Endothelial cell of coronary artery (primary cell): Measurements from ENCODE around the gene IFIT1. TPM values are rescaled to one million over a fixed set of nuclear protein-coding genes. Genes with fewer than 3 reads are reported as not detected.

Experiments used
- total RNA-seq: library from RNA; depleted of rRNA; stranded (reverse); fragments of >200 nt; gene quantifications from 2 replicates; pipeline ENCODE4 v1.2.3, GENCODE V29; 2014

The IFIT1 gene, protein sequence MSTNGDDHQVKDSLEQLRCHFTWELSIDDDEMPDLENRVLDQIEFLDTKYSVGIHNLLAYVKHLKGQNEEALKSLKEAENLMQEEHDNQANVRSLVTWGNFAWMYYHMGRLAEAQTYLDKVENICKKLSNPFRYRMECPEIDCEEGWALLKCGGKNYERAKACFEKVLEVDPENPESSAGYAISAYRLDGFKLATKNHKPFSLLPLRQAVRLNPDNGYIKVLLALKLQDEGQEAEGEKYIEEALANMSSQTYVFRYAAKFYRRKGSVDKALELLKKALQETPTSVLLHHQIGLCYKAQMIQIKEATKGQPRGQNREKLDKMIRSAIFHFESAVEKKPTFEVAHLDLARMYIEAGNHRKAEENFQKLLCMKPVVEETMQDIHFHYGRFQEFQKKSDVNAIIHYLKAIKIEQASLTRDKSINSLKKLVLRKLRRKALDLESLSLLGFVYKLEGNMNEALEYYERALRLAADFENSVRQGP
- total RNA-seq: 1.1 and 1.8 TPM in 2 replicates

DNA sequence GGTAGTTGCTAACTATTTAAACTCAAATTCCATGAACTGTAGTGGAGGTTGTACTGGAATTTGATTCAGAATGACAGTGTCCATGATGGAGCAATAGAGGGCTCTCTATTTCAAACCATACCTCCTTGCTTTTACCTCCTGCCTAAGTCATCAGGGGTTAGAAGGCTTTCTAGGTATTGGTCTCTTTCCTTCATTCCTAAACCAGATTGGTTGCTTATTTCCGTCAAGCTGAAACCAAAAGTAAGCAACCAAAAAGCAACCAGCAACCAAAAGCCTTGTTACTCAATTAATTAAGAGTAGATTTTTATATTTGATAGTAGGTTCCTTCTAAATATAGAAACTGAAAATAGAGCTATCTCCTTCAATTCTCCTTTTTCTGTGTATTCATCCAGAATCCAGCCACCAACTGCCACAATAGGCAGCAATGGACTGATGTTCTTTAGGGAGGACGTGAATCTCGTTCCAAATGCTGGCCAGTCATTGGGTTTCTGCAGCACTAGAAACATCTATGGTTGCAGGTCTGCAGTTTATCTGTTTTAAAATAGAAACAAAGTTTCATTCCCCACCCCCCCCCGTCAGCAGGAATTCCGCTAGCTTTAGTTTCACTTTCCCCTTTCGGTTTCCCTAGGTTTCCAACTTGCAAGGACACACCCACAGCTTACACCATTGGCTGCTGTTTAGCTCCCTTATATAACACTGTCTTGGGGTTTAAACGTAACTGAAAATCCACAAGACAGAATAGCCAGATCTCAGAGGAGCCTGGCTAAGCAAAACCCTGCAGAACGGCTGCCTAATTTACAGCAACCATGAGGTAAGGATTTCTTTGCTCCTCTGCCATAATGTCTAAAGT, at the start of gene IFIT1:
IFIT1 (plus strand) TSS at position 717 of the 850 bp plus-strand sequence; CDS start at position 807, 90 bp downstream.

DNA sequence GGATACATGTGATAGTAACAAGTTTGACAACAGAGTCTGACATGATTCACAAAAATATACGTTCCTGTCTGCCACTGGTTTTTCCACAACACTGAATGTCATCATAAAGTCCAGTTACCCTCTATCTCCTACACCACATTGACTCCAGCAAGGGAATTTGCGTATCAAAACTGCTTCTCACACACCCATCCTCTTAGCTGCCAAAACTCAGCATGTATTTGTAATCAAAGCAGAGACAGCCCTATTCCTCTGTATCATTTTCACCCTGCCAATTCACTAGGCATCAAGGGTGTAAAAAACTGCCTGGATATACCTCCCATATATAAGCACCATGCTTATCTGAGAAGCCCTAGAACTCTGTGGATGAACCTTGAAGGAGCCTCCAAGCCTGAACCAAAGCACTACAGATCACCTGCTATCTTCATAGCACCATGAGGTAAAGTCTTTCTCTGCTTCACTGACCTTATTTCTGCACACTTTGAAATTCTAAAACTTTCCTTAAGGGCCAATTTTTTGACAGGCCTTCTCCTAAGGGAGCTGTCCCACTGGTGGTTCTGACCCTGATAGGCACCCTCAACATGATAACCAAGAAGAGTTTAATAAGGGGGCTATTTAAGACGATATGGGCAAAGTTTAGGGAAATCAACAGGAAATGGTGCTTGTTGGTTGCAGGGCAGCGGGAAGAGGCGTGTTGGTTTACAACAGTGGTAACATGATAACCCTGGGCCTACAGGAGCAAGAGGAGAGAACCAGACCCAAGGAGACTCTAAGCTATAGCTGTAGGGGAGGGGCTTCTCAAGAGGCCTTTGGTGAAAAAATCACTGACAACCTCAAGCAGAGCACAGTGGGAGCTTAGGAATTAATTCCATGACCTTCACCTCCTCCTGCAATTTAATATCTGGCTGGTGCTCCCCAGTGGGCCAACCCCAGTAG, 14.5 kb upstream of the IFIT1 start, which contains the start of gene IFIT1B:
IFIT1B (plus strand) TSS at position 352 of the 933 bp plus-strand sequence; CDS start at position 432, 80 bp downstream.

DNA sequence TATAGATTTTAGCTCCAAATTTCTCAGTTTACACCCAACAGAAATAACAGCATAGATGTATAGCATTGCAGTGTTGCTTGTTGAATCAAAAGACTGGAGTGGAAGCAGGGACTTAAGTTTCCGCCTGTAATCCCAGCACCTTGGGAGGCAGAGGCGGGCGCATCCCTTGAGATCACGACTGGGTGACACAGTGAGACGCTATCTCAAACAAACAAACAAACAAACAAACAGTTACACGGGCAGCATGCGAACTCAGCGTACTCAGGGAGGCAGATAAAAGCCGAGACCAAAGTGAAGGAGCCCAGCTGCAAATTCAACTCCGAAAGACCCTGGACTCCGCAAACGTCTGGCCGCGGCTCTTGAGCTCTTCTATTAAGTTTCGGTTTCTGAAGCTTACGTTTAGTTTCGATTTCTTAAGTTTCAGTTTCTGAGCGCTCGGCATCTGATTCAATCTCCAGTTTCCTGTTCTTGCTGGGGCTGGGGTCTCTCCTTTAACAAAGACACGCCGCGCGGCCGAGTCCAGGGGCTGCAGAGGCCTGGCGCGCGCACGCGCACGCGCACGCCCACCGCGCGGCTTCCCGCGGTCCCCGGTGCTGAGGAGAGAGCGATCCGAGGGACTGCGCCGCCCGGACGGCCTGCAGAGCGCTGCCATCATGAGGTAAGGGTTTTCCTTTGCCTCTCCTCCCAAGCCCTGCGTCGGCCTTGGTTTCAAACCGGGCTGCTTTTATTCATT, 21.9 kb downstream of the IFIT1 start, which contains the start of gene IFIT5:
IFIT5 (plus strand) TSS at position 423 of the 733 bp plus-strand sequence; CDS start at position 654, 231 bp downstream.

Other genes with a start within 250 kb of the IFIT1 start
- gene CH25H, start 185.3 kb upstream of the IFIT1 start, total RNA-seq: 0.18 and 0.28 TPM in 2 replicates
- gene LIPA, start 140.8 kb upstream of the IFIT1 start, total RNA-seq: 14.9 and 24.7 TPM in 2 replicates
- gene IFIT2, start 90.6 kb upstream of the IFIT1 start, total RNA-seq: 0.81 and 1.7 TPM in 2 replicates
- gene IFIT3, start 64.6 kb upstream of the IFIT1 start, total RNA-seq: 1.7 and 3.5 TPM in 2 replicates
- not detected in 2 replicates for gene IFIT1B, start 14.6 kb upstream of the IFIT1 start, total RNA-seq
- 4.4 and 12.1 TPM in 2 replicates for gene IFIT5, start 21.9 kb downstream of the IFIT1 start, total RNA-seq
- gene SLC16A12, start 143.0 kb downstream of the IFIT1 start, total RNA-seq: 3.2 TPM in 1 of 2 replicates, not detected in the other